ENCODE results near the gene IL7R.

GRCh38 chr5:35861718-35862117 is 5.0 kb downstream of the IL7R start:
- no peak for TF ChIP-seq CTCF (IDR thresholded peaks at IDR 0.05)
- TF ChIP-seq POLR2A (IDR thresholded peaks at IDR 0.05): no peak
- no peak for TF ChIP-seq EP300 (IDR thresholded peaks at IDR 0.05)
